LNCaP clone FGC (cell line): ENCODE measurements around the gene KNL1.
"Not testable (repeated sequence)": the region's sequence is repeated elsewhere in the genome, so short reads cannot be mapped to it uniquely, and the experiment has no call there.

Experiments used
- DNase-seq: peaks from one replicate; pipeline ENCODE4 v3.0.0-alpha.2; 2011; ENCODE audit warnings: low read depth
- H3K4me3 ChIP-seq: 2 replicates; pipeline ENCODE4 v1.5.1; 2011; ENCODE audit warnings: mild to moderate bottlenecking, low read depth, low read length, control low read depth
- TF ChIP-seq, protein P1 (sequence below): IDR thresholded peaks from 2 replicates; pipeline ENCODE4 v1.5.1; 2012; ENCODE audit warnings: mild to moderate bottlenecking; ENCODE audit not compliant: control insufficient read depth, insufficient read depth; ENCODE audit errors: extremely low read depth

The KNL1 gene

DNA sequence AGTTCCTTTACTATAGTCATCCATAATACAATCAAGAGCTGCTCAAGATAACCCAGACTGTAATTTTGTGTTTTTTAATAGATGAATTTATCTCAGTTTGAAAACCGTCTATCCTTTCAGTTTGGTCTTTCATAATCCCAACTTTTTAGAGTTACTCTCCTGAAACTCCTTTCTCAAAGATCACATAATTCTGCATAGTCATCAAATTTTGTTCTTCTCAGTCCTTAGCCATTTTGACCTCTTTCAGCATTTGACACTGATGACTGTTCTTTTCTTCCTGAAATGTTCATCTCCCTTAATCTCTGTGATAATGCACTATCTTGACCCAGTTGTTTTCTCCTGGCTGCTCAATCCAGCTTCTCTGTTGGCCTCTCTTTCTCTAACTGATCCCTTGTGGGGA lies 53.5 kb downstream of the KNL1 start:
- TF ChIP-seq, protein P1, sequence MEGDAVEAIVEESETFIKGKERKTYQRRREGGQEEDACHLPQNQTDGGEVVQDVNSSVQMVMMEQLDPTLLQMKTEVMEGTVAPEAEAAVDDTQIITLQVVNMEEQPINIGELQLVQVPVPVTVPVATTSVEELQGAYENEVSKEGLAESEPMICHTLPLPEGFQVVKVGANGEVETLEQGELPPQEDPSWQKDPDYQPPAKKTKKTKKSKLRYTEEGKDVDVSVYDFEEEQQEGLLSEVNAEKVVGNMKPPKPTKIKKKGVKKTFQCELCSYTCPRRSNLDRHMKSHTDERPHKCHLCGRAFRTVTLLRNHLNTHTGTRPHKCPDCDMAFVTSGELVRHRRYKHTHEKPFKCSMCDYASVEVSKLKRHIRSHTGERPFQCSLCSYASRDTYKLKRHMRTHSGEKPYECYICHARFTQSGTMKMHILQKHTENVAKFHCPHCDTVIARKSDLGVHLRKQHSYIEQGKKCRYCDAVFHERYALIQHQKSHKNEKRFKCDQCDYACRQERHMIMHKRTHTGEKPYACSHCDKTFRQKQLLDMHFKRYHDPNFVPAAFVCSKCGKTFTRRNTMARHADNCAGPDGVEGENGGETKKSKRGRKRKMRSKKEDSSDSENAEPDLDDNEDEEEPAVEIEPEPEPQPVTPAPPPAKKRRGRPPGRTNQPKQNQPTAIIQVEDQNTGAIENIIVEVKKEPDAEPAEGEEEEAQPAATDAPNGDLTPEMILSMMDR: no peak
- DNase-seq: no peak
- H3K4me3 ChIP-seq: no peak overlapping the region

DNA sequence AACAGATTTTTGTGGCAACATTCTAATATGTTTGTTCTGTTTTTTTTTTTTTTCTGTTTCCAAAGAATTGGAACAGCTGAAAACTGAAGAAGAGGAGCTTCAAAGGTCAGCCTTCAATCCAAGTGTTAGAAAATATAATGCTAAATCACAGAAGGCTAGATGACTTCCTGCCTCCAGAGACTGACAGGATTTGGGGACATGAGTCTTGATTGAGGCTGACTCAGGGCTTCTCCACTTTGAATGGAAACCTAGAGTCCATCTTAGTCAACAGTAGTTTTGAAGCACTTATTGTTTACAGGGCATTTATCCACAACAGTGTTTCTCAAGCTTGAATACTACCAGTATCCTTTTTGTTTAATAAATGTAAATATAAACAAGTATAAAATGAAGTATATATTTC lies 56.4 kb downstream of the KNL1 start:
- no peak for DNase-seq
- H3K4me3 ChIP-seq: no peak overlapping the region
- TF ChIP-seq, protein P1: no peak

DNA sequence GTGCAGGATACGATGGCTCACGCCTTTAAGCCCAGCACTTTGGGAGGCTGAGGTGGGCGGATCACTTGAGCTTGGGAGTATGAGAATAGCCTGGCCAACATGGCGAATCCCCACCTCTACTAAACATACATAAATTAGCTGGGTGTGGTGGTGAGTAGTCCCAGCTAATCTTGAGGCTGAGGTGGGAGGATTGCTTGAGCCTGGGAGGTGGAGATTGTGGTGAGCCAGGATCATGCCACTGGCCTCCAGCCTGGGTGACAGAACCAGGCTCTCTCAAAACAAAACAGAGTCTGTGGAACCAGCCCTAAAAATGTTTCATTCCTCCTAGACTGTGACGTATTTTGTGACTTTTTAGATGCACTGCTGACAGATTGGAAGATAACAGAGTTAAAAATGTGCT lies 66.6 kb downstream of the KNL1 start:
- TF ChIP-seq, protein P1: no peak
- no peak for DNase-seq
- no peak overlapping the region for H3K4me3 ChIP-seq

DNA sequence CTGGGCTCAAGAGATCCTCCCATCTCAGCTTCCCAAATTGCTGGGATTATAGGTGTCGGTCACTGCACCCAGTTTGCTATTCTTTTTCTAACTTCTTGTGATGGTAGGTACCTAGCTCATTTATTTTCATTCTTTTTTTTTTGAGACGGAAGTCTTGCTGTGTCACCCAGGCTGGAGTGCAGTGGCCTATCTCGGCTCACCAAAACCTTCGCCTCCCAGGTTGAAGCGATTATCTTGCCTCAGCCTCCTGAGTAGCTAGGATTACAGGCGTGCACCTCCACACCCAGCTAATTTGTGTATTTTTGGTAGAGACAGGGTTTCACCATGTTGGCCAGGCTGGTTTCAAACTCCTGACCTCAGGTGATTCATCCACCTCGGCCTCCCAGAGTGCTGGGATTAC lies 70.9 kb downstream of the KNL1 start:
- no peak overlapping the region for H3K4me3 ChIP-seq
- DNase-seq: no peak
- TF ChIP-seq, protein P1: no peak

- H3K4me3 ChIP-seq, DNase-seq: not testable (repeated sequence)
These were observed 82.2 kb downstream of the KNL1 start for GRCh38 chr15:40676290-40676689.

- not testable (repeated sequence) for DNase-seq, H3K4me3 ChIP-seq
These were observed 82.9 kb downstream of the KNL1 start for GRCh38 chr15:40676906-40677305.

DNA sequence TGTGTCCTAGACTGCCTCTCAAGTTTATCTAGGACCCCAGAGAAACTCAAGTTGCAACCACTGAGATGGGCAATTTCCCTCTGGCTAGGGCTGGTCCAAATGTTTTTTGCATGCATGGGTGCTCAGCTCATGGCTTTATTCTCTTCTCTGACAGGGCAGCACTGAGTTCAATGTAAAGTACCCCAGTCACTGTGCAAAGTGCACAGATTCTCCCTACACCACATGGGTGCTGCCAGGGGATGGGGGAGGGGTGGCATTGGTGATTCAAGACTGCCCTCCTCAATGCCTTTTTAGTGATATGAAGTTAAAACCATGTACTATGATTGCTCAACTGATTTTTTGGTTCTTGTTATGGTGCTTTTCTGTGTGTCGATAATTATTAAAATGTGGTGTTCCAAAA lies 86.1 kb downstream of the KNL1 start:
- H3K4me3 ChIP-seq: no peak overlapping the region
- DNase-seq: no peak
- TF ChIP-seq, protein P1: no peak

DNA sequence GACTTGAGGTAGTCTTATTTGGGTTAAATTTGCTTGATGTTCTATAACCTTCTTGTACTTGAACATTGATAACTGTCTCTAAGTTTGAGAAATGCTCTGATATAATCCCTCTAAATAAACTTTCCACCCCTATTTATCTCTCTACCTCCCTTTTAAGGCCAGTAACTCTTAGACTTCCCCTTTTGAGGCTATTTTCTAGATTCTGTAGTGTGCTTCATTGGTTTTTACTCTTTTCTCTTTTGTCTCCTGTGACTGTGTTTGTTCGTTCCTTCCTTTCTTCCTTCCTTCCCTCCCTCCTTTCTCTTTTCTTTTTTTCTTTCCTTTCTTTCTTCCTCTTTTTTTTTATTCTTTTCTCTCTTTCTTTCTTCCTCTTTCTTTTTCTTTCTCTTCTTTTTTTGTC lies 86.9 kb downstream of the KNL1 start:
- not testable (repeated sequence) for H3K4me3 ChIP-seq, DNase-seq

- DNase-seq: no peak
- TF ChIP-seq, protein P1: no peak
- H3K4me3 ChIP-seq: no peak overlapping the region
These were observed 90.3 kb downstream of the KNL1 start for GRCh38 chr15:40684381-40684780.
